GM21528 (cell line): ENCODE measurements around the gene MUC5AC.
"Not testable (repeated sequence)": the region's sequence is repeated elsewhere in the genome, so short reads cannot be mapped to it uniquely, and the experiment has no call there.

Experiments
- ATAC-seq: cut with Tn5 transposase; IDR thresholded peaks from one replicate; pipeline ENCODE4 v1.9.1; 2021; ENCODE audit warnings: mild to moderate bottlenecking, moderate library complexity; ENCODE audit not compliant: unreplicated experiment, low FRiP score

MUC5AC gene

DNA sequence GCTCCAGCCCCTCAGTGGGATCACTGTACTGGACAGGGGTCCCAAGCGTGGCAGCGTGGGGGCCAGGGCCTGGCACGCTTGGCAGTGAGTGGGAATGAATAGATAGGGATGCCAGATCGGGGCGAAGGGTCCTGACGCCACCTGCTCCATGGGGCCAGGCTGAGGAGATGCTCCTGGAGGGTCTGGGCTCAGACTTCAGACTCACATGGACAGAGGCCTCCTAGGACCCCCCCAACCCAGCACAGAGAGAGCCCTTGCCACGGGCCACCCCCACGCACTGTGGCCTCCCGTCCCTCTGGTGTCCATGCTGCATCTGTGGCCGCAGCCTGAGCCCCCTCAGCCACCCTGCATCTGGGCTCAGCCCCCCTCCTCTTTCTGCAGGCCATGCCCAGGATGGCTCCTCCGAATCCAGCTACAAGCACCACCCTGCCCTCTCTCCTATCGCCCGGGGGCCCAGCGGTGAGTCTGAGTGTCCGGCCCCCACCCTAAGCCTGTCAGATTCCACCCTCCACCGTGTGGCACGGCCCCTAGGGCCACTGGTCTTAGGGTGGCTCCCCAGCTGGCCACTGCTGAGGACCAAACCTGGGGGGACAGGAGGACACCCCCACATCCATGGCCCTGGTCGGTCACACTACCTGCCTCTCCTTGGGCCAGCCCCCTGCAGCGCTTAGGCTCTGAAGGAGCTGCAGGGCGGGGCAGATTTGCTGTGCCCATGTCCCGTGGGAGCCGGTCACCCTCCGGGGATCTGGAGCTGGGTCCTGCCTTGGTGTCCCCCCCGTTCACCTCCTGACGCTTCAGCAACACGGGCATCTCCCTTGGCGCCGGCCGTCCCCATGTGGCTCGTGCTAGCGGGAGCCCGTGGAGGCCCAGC is 2.7 kb downstream of the MUC5AC start:
- no peak for ATAC-seq

DNA sequence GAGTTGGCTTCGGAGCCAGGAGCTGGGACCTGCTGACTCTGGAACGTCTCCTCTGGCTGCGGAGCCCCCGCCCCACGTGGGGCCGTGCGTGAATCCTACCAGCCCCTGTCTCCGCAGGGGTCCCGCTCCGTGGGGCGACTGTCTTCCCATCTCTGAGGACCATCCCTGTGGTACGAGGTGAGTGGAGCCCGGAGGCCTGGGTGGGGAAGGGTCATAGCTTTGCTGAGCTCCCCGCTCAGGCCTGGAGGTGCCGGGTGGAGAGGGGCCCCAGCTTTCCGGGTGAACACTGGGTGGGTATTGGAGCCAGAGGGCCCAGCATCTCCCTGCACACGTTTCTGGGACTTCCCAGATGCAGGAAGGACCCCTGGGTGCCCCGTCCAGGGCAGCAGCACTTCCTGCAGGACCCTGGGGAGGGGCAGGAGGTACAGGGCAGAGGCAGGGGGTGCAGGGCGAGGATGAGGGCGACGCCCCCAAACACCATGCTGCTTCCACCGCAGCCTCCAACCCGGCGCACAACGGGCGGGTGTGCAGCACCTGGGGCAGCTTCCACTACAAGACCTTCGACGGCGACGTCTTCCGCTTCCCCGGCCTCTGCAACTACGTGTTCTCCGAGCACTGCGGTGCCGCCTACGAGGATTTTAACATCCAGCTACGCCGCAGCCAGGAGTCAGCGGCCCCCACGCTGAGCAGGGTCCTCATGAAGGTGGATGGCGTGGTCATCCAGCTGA is 3.8 kb downstream of the MUC5AC start:
- ATAC-seq: no peak

DNA sequence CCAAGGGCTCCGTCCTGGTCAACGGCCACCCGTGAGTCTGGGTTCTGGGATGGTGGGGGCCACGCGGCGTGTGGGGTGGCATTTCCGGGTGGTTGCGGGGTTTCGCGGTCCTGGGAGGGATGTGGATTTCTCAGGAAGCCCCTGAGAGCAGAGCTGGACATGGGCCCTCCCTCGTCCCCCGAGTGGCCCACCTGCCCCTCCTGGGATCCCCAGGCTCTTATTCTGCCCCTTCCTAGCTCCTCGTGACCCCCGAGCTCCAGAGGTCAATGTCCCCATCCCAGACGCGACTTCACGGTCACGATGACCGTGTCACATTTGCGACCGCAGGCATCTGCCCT is 4.4 kb downstream of the MUC5AC start:
- ATAC-seq: no peak

DNA sequence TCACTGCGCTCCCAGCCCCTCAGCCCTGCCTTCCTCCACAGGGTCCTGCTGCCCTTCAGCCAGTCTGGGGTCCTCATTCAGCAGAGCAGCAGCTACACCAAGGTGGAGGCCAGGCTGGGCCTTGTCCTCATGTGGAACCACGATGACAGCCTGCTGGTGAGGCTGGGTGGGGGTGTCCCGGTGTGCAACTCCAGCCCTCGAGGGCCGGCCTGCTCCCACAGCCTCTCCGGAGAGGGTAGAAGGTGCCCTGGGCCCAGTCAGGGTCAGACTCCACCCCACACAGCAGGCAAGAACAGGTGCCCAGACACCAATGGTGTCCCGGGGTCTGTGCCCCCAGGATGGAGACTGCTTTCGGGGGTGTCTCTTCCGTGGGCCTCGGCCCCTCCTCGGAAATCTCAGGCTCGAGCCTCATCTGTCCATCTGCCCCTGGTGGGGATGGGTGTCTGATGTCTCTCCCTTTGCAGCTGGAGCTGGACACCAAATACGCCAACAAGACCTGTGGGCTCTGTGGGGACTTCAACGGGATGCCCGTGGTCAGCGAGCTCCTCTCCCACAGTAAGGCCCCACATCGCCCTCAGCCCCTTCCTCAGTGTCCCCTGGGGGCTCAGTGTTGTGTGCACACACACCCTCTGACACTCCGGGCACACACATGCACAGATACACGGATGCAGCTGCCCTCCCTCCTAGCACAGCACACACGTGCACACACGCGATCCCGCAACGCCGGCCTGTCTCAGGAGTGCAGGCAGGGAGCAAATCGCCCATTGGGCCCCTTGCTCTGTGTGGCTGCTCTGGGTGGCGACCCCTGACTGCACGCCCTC is 4.9 kb downstream of the MUC5AC start:
- ATAC-seq: no peak

DNA sequence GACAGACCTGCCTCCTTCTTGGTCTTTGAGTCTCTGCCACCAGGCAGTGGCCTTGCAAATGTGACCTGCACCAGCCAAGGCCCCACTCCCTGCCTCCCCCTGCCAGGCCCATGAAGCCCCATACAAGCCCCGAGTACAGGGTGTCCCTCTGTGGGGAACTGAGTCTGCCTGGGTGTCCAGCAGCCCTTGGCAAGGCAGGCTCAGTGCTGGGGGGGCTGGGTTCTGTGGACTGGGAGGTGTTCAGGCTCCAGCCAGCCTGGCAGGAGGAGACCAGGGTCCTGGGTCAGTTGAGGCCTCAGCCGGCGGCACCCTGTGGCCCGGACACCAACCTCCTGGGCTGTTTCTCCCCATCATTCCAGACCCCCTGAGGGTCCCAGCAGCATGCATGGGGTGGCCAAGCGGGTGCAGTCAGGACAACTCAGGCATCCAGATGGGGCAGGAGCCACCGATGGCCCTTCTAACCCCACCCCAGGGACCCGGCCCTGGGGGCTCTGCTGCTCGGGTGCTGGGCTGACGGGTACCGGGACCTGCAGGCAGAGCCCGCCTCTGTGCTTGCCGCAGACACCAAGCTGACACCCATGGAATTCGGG is 5.7 kb downstream of the MUC5AC start:
- ATAC-seq: no peak

DNA sequence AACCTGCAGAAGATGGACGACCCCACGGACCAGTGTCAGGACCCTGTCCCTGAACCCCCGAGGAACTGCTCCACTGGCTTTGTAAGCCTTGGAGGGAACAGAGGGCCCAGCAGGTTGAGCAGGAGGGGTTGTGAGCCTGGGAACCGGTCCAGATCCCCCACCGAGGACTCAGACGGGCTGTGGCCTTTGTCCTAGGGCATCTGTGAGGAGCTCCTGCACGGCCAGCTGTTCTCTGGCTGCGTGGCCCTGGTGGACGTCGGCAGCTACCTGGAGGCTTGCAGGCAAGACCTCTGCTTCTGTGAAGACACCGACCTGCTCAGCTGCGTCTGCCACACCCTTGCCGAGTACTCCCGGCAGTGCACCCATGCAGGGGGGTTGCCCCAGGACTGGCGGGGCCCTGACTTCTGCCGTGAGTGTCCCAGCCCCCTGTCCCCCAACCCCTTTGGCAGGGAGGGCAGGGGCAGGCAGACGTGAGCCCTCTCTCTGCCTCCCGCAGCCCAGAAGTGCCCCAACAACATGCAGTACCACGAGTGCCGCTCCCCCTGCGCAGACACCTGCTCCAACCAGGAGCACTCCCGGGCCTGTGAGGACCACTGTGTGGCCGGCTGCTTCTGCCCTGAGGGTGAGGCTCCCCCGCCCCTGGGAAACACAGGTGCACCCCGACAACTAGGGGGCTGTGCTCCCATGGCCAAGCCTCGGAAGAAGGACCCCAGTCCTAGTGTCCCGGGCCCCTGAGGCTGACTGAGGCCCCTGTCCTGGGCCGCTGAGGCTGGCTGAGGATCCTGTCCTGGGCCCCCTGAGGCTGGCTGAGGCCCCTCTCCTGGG is 6.4 kb downstream of the MUC5AC start:
- ATAC-seq: no peak

DNA sequence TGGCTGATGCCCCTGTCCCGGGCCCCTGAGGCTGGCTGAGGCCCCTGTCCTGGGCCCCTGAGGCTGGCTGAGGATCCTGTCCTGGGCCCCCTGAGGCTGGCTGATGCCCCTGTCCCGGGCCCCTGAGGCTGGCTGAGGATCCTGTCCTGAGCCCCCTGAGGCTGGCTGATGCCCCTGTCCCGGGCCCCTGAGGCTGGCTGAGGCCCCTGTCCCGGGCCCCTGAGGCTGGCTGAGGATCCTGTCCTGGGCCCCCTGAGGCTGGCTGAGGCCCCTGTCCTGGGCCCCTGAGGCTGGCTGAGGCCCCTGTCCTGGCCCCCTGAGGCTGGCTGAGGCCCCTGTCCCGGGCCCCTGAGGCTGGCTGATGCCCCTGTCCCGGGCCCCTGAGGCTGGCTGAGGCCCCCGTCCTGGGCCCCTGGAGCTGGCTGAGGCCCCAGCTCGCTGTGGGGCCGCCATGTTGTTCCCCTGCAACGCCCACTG is 7.1 kb downstream of the MUC5AC start:
- ATAC-seq: not testable (repeated sequence)

DNA sequence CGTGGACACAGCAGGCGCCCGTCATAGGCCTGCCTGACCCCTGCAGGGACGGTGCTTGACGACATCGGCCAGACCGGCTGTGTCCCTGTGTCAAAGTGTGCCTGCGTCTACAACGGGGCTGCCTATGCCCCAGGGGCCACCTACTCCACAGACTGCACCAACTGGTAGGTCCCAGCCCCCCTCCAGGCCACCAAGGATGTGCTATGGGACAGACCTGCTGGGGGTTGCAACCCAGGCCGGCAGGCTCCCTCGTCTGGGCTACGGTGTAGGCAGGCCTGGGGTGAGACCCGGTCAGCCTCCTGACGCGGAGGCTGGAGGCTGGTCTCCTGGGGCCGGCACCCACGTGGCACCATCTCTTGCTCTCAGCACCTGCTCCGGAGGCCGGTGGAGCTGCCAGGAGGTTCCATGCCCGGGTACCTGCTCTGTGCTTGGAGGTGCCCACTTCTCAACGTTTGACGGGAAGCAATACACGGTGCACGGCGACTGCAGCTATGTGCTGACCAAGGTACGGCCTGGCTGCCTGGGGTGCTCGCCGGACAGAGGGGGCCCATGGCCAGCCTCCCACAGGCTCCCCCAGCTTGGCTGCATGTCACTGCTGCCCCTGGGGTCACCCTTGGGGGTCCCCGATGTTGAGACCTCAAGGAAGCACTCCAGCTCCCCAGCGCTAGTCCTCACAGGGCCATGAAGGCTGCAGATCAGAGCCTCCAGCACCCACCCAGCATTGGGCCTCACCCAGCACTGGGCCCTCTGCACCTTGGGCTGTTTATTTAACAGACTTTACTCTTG is 7.7 kb downstream of the MUC5AC start:
- ATAC-seq: no peak

DNA sequence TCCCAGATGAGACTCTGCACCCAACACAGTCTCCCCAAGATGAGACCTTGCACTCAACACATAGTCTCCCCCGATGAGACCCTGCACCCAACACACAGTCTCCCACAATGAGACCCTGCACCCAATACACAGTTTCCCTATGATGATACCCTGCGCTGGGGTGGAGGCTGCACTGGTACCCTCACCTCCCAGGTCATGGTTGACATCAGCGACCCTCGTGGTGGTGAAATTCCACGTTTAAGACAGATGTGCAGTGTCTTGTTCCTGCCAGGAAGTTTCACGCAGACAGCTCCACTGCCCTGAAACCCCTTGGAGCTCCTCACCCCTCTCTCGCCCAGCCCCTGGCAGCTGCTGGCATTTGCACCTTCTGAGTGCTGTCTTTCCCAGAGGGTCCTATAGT is 9.5 kb downstream of the MUC5AC start:
- no peak for ATAC-seq

DNA sequence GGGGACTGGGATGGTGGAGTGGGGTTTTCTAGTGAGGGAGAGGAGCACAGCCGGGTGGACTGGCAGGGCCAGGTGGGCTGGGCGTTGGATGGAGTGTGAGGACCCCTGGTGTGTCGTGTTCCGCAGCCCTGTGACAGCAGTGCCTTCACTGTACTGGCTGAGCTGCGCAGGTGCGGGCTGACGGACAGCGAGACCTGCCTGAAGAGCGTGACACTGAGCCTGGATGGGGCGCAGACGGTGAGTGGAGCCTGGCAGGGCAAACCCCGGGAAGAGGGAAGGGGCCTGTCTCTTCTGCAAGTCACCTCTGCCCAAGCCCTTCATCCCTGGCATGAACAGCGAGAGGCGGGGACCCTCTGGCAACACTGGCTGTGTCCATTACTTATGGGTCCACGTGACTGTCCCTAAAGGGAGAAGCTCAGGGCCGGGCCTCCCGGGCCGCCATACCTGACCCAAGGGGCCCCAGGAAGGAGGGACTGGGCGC is 10.0 kb downstream of the MUC5AC start:
- no peak for ATAC-seq

DNA sequence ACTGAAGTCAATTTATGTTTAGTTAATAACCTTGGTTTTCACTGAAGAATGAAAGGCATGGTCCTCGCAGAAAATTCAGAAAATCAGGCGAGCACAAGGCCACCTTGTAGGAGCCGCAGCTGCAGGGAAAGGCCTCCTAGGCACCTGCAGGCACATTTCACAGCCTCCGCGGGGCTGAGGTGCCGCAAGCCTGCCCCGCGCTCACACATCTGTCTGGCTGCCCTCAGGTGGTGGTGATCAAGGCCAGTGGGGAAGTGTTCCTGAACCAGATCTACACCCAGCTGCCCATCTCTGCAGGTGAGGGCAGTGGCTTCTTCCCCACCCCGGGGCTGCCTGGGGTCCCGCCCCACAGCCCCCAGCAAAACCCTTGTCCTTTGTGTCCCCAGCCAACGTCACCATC is 10.5 kb downstream of the MUC5AC start:
- no peak for ATAC-seq

DNA sequence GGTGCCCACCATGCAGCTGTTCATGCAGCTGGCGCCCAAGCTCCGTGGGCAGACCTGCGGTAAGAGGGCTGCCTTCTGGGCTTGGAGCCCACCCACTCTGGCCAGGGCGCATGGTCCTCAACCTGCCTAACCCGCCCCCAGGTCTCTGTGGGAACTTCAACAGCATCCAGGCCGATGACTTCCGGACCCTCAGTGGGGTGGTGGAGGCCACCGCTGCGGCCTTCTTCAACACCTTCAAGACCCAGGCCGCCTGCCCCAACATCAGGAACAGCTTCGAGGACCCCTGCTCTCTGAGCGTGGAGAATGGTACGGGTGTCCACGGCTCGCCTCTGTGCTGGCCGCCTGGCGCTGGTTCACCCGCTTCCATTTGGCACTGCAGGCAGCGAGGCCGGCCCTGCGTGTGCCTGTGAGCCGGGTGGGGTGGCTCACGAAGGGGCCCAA is 11.0 kb downstream of the MUC5AC start:
- no peak for ATAC-seq

DNA sequence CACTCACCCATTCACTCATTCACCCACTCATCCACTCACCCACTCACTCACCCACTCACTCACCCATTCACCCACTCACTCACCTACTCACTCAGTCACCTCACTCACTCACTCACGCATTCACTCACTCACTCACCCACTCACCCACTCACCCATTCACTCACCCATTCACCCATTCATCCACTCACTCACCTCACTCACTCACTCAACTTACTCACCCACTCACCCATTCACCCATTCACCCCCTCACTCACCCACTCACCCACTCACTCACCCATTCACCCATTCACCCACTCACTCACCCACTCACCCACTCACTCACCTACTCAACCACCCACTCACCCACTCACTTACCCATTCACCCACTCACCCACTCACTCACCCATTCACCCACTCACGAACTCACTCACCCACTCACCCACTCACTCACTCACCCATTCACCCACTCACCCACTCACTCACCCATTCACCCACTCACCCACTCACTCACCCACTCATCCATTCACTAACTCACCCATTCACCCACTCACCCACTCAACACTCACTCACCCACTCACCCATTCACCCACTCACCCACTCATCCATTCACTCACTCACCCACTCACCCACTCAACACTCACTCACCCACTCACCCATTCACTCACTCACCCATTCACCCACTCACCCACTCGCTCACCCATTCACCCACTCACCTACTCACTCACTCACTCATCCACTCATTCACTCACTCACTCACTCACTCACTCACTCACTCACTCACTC is 13.7 kb downstream of the MUC5AC start:
- no peak for ATAC-seq

DNA sequence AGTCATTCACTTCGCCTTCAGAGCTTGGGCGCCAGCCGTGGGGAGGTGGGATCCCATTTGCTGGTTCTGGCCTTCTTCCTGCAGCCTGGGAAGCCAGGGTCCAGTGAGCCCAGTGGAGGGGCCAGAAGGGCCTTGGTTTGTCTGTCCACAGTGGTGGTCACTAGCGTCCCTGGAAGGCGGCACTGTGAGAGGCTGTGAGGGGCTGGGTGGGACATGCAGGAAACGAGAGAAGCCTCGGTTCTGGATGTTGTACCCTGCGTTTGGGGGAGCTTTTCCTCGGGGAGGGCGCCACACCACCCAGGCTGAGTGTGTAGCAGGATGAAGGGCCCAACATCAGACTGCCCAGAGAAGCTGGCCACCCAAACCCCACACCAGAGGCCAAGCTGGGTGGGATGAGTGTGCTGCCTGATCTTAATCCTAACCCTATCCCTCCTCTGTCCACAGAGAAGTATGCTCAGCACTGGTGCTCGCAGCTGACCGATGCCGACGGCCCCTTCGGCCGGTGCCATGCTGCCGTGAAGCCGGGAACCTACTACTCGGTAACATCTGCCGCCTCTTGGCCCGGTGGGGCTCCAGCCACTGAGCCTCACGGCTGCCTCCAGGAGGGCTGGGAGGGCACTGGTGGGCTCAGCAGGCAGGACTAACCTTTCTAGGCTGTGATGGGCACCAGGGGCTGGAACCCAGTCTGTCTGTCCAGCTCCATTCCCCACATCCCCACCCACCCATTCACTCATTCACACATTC is 14.4 kb downstream of the MUC5AC start:
- no peak for ATAC-seq

DNA sequence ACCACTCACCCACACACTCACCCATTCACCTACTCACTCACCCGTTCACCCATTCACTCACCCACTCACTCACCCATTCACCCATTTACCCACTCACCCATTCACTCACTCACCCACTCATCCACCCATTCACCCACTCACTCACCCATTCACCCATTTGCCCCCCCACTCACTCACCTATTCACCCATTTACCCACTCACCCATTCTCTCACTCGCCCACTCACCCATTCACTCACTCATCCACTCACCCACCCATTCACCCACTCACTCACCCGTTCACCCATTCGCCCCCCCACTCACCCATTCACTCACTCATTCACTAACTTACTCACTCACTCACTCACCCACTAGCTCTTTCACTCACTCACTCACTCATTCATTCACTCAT is 15.0 kb downstream of the MUC5AC start:
- no peak for ATAC-seq

DNA sequence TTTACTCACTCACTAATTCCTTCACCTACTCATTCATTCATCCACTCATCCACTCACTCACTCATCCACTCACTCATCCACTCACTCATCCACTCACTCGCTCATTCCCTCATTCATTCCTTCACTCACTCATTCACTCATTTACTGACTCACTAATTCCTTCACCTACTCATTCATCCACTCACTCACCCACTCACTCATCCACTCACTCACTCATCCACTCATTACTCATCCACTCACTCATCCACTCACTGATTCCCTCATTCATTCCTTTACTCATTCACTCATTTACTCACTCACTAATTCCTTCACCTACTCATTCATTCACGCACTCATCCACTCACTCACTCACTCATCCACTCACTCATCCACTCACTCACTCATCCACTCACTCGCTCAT is 15.6 kb downstream of the MUC5AC start:
- ATAC-seq: not testable (repeated sequence)
